BLaER1 treated with 17β-estradiol and CSF1 and Interleukin-3, amounts not matched to agents 10 nM and 100 nM (cell line): ENCODE results near the gene SCRN3.
"Not testable (repeated sequence)": the region's sequence is repeated elsewhere in the genome, so short reads cannot be mapped to it uniquely, and the experiment has no call there.

Experiments
- H3K27ac ChIP-seq, 11 experiments: shearing (Covaris generic); formaldehyde crosslinking; 2 replicates each; pipeline ENCODE4 v1.8.1; 2022
- H3K27me3 ChIP-seq, 11 experiments: shearing (Covaris generic); formaldehyde crosslinking; 2 replicates each; pipeline ENCODE4 v1.8.1; 2022
- H3K36me3 ChIP-seq, 11 experiments: shearing (Covaris generic); formaldehyde crosslinking; 2 replicates each; pipeline ENCODE4 v1.8.1; 2022
- H3K4me1 ChIP-seq, 10 experiments: shearing (Covaris generic); formaldehyde crosslinking; 2 replicates each; pipeline ENCODE4 v1.8.1; 2022
- H3K4me2 ChIP-seq, 11 experiments: shearing (Covaris generic); formaldehyde crosslinking; 2 replicates each; pipeline ENCODE4 v1.8.1; 2022
- H3K4me3 ChIP-seq, 10 experiments: shearing (Covaris generic); formaldehyde crosslinking; 2 replicates each; pipeline ENCODE4 v1.8.1; 2022
- H3K9ac ChIP-seq, 11 experiments: shearing (Covaris generic); formaldehyde crosslinking; 2 replicates each; pipeline ENCODE4 v1.8.1; 2022
- H3K9me3 ChIP-seq, 11 experiments: shearing (Covaris generic); formaldehyde crosslinking; replicated peaks in 1 of 11; 2 replicates each; pipeline ENCODE4 v1.8.1; 2022
- H4K20me1 ChIP-seq, 11 experiments: shearing (Covaris generic); formaldehyde crosslinking; 2 replicates each; pipeline ENCODE4 v1.8.1; 2022
- Cebpa-rat ChIP-seq, 11 experiments: shearing (Covaris generic); IDR thresholded peaks; 2 replicates each; pipeline ENCODE4 v1.8.1; 2022

Gene SCRN3

GRCh38 chr2:174364628-174365027 is 30.9 kb upstream of the SCRN3 start:
- Histone ChIP-seq H3K4me1 (no peaks in the 10 kb centered on the region), H3K9ac (no peak overlapping the region), H3K4me2 (no peak overlapping the region), H3K27me3 (no peaks in the 10 kb centered on the region), H3K27ac (no peak overlapping the region), H4K20me1 (peaks cover 0 to 13% (median 0%) of the 10 kb centered on the region in 11 experiments; a peak in 1 of 22 replicates), H3K4me3 (peak overlapping the region in 3 of 10 experiments; percentile 18 to 30 (median 24); a peak in 4 of 20 replicates), H3K9me3 (peaks cover 45 to 69% (median 55%) of the 10 kb centered on the region in 11 experiments), H3K36me3 (peaks cover 76 to 100% (median 89%) of the 10 kb centered on the region in 11 experiments)
- TF ChIP-seq Cebpa-rat (IDR thresholded peaks at IDR 0.05), result no peak

- Histone ChIP-seq H3K27me3 (no peaks in the 10 kb centered on the region), H4K20me1 (peaks cover 0 to 13% (median 0%) of the 10 kb centered on the region in 11 experiments; a peak in 1 of 22 replicates), H3K4me2 (no peak overlapping the region), H3K27ac (no peak overlapping the region), H3K9ac (no peak overlapping the region), H3K9me3 (peaks cover 41 to 59% (median 47%) of the 10 kb centered on the region in 11 experiments), H3K4me3 (0 out of 20 replicates have a peak overlapping the region, but pooled peaks of 1 of the 10 experiments have one; percentile 30), H3K4me1 (no peaks in the 10 kb centered on the region), H3K36me3 (peaks cover 74 to 100% (median 89%) of the 10 kb centered on the region in 11 experiments)
- no peak for TF ChIP-seq Cebpa-rat (IDR thresholded peaks at IDR 0.05)
These were observed 30.0 kb upstream of the SCRN3 start for GRCh38 chr2:174365571-174365970.

GRCh38 chr2:174368691-174369090 is 26.8 kb upstream of the SCRN3 start:
- peaks cover 63 to 99% (median 88%) of the 10 kb centered on the region in 11 experiments for H3K36me3 ChIP-seq
- no peak for TF ChIP-seq Cebpa-rat (IDR thresholded peaks at IDR 0.05)
- H3K4me2 ChIP-seq, result no peak overlapping the region
- peaks cover 31 to 49% (median 37%) of the 10 kb centered on the region in 11 experiments for H3K9me3 ChIP-seq
- H4K20me1 ChIP-seq, result peaks cover 0 to 13% (median 0%) of the 10 kb centered on the region in 11 experiments; a peak in 2 of 22 replicates
- H3K27ac ChIP-seq, result no peak overlapping the region
- H3K4me1 ChIP-seq, result no peaks in the 10 kb centered on the region
- H3K27me3 ChIP-seq, result no peaks in the 10 kb centered on the region
- no peak overlapping the region for H3K9ac ChIP-seq
- H3K4me3 ChIP-seq, result no peak overlapping the region

GRCh38 chr2:174376967-174377366 is 18.6 kb upstream of the SCRN3 start:
- Histone ChIP-seq H3K9me3 (no peaks in the 10 kb centered on the region), H3K36me3 (peaks cover 72 to 100% (median 94%) of the 10 kb centered on the region in 11 experiments), H3K27me3 (no peaks in the 10 kb centered on the region), H3K27ac (no peak overlapping the region), H3K4me2 (no peak overlapping the region), H4K20me1 (peaks cover 0 to 9% (median 0%) of the 10 kb centered on the region in 11 experiments; a peak in 2 of 22 replicates), H3K4me3 (no peak overlapping the region), H3K9ac (no peak overlapping the region), H3K4me1 (no peaks in the 10 kb centered on the region)
- no peak for TF ChIP-seq Cebpa-rat (IDR thresholded peaks at IDR 0.05)

- H3K4me2 ChIP-seq, result peak overlapping the region in 5 of 11 experiments; percentile 29 to 48 (median 33); a peak in 9 of 22 replicates
- H3K4me3 ChIP-seq, result no peak overlapping the region
- H3K9ac ChIP-seq, result no peak overlapping the region; a peak in 1 of 22 replicates
- peaks cover 66 to 100% (median 87%) of the 10 kb centered on the region in 11 experiments for H3K36me3 ChIP-seq
- H3K27me3 ChIP-seq, result no peaks in the 10 kb centered on the region
- H4K20me1 ChIP-seq, result peaks cover 0 to 16% (median 2%) of the 10 kb centered on the region in 11 experiments; a peak in 7 of 22 replicates
- no peak for TF ChIP-seq Cebpa-rat (IDR thresholded peaks at IDR 0.05)
- peaks cover 0 to 43% (median 8%) of the 10 kb centered on the region in 11 experiments; a peak in 10 of 22 replicates for H3K9me3 ChIP-seq
- peaks cover 0 to 16% (median 6%) of the 10 kb centered on the region in 10 experiments; a peak in 10 of 20 replicates for H3K4me1 ChIP-seq
- peak overlapping the region in 9 of 11 experiments; percentile 38 to 71 (median 60); a peak in 15 of 22 replicates for H3K27ac ChIP-seq
These were observed 11.7 kb upstream of the SCRN3 start for GRCh38 chr2:174383796-174384195.

GRCh38 chr2:174385201-174385600 is 10.3 kb upstream of the SCRN3 start:
- Histone ChIP-seq H3K36me3 (peaks cover 66 to 100% (median 88%) of the 10 kb centered on the region in 11 experiments), H3K9ac (no peak overlapping the region), H4K20me1 (peaks cover 0 to 22% (median 4%) of the 10 kb centered on the region in 11 experiments; a peak in 7 of 22 replicates)

GRCh38 chr2:174388706-174389105 is 6.8 kb upstream of the SCRN3 start:
- H3K9ac ChIP-seq, H3K4me2 ChIP-seq, H3K4me3 ChIP-seq, H3K27me3 ChIP-seq: not testable (repeated sequence)
- H3K4me1 ChIP-seq, result peaks cover 0 to 18% (median 10%) of the 10 kb centered on the region in 10 experiments; a peak in 18 of 20 replicates
- peaks cover 68 to 99% (median 90%) of the 10 kb centered on the region in 11 experiments for H3K36me3 ChIP-seq
- peaks cover 0 to 61% (median 8%) of the 10 kb centered on the region in 11 experiments; a peak in 10 of 22 replicates for H3K9me3 ChIP-seq
- peak overlapping the region in 2 of 11 experiments; percentile 38 to 46; a peak in 2 of 22 replicates for H3K27ac ChIP-seq
- peaks cover 0 to 46% (median 13%) of the 10 kb centered on the region in 11 experiments; a peak in 9 of 22 replicates for H4K20me1 ChIP-seq

More at GRCh38 chr2:174385201-174385600, 10.3 kb upstream of the SCRN3 start:
- Histone ChIP-seq H3K27ac (peak overlapping the region in 1 of 11 experiments; percentile 71; a peak in 1 of 22 replicates), H3K4me2 (no peak overlapping the region), H3K27me3 (no peaks in the 10 kb centered on the region), H3K9me3 (peaks cover 0 to 58% (median 8%) of the 10 kb centered on the region in 11 experiments; a peak in 10 of 22 replicates), H3K4me3 (no peak overlapping the region), H3K4me1 (peaks cover 0 to 16% (median 6%) of the 10 kb centered on the region in 10 experiments; a peak in 10 of 20 replicates)
- no peak for TF ChIP-seq Cebpa-rat (IDR thresholded peaks at IDR 0.05)

GRCh38 chr2:174389542-174389941 is 6.0 kb upstream of the SCRN3 start:
- Histone ChIP-seq H3K4me2 (no peak overlapping the region), H3K9ac (no peak overlapping the region), H3K4me1 (peaks cover 8 to 20% (median 15%) of the 10 kb centered on the region in 10 experiments; a peak in 19 of 20 replicates), H3K27me3 (no peaks in the 10 kb centered on the region), H3K9me3 (peaks cover 0 to 52% (median under 1%) of the 10 kb centered on the region in 11 experiments; a peak in 10 of 22 replicates), H3K27ac (no peak overlapping the region), H3K4me3 (no peak overlapping the region), H4K20me1 (peaks cover 0 to 46% (median 13%) of the 10 kb centered on the region in 11 experiments; a peak in 9 of 22 replicates), H3K36me3 (peaks cover 60 to 91% (median 83%) of the 10 kb centered on the region in 11 experiments)
- no peak for TF ChIP-seq Cebpa-rat (IDR thresholded peaks at IDR 0.05)

GRCh38 chr2:174390303-174390702 is 5.2 kb upstream of the SCRN3 start:
- H3K27ac ChIP-seq, H3K9ac ChIP-seq, H3K4me3 ChIP-seq, H3K27me3 ChIP-seq, H3K4me2 ChIP-seq: not testable (repeated sequence)
- Histone ChIP-seq H3K36me3 (peaks cover 55 to 83% (median 76%) of the 10 kb centered on the region in 11 experiments), H3K4me1 (peaks cover 10 to 23% (median 19%) of the 10 kb centered on the region in 10 experiments; a peak in 19 of 20 replicates), H3K9me3 (peaks cover 0 to 45% (median 0%) of the 10 kb centered on the region in 11 experiments; a peak in 6 of 22 replicates), H4K20me1 (peaks cover 0 to 46% (median 13%) of the 10 kb centered on the region in 11 experiments; a peak in 9 of 22 replicates)
